ENCODE data around the gene USF3. TPM values are rescaled to one million over a fixed set of nuclear protein-coding genes. Genes with fewer than 3 reads are reported as not detected.

USF3 gene
- total and polyA plus RNA-seq, 2 of the 8 experiments (the other 6 are each of a cell fraction or from before 2014, with no cell fraction given), result 9.6 to 18.5 TPM

DNA sequence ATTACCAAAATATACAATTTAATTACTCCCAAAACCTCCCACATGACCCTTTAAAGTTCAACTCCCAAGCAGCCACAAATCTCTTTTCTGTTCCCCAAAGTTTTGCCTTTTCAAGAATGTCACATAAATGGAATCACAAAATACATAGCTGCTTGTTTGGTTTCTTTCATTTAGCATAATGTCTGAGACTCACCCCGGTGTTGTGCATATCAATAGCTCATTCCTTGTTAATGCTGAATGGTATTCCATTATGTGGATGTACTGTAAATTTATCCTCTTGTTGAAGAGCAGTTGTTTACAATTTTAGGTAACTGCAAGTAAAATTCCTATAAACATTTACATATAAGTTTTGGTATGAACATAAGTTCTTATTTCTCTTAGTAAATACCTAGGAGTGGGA is 34.1 kb upstream of the USF3 start:
- Histone ChIP-seq H3K79me2 (ENCODE audit: control insufficient read depth in 1 of 2, insufficient read depth in 2 of 2, low read length in 2 of 2) (peaks cover 8 to 100% of the 10 kb centered on the region in 2 experiments; a peak in 3 of 4 replicates), H4K20me1 (replicated peaks in 1 of 2; ENCODE audit: control insufficient read depth in 1 of 2, insufficient read depth in 2 of 2, low read length in 2 of 2) (peaks cover 4 to 6% of the 10 kb centered on the region in 2 experiments)

More for the DNA sequence above, 34.1 kb upstream of the USF3 start:
- Histone ChIP-seq H4K8ac (ENCODE audit: extremely low read depth, insufficient read depth, low read length) (no peak overlapping the region), H2BK5ac (ENCODE audit: low read depth, low read length) (no peak overlapping the region), H2AK5ac (ENCODE audit: low read depth, low read length) (no peak overlapping the region), H3K56ac (replicated peaks; ENCODE audit: insufficient read length, low read depth, low read length) (no peak overlapping the region), H3K4ac (replicated peaks; ENCODE audit: insufficient read length, low read depth, low read length) (no peak overlapping the region), H3K9ac (replicated peaks in 1 of 4; ENCODE audit: extremely low read depth in 1 of 4, low read depth in 3 of 4, low read length in 3 of 4) (no peak overlapping the region), H3K27me3 (replicated peaks in 1 of 4; ENCODE audit: control insufficient read depth in 3 of 4, extremely low read depth in 1 of 4, insufficient read depth in 3 of 4, low read length in 3 of 4) (no peaks in the 10 kb centered on the region), H3K36me3 (ENCODE audit: control insufficient read depth in 2 of 4, insufficient read depth in 4 of 4, low read length in 3 of 4) (no peaks in the 10 kb centered on the region; a peak in 1 of 8 replicates), H3K14ac (ENCODE audit: insufficient read length) (no peak overlapping the region), H3K9me3 (ENCODE audit: insufficient read depth in 2 of 2, low read depth in 1 of 2, low read length in 1 of 2) (no peaks in the 10 kb centered on the region), H2BK12ac (ENCODE audit: low read depth, low read length) (no peak overlapping the region), H3K23ac (ENCODE audit: insufficient read length) (no peak overlapping the region), H2AFZ (ENCODE audit: low read length) (no peak overlapping the region), H2BK120ac (replicated peaks; ENCODE audit: low read depth, low read length) (no peak overlapping the region), H3K4me3 (ENCODE audit: extremely low read depth in 1 of 4, insufficient read depth in 2 of 4, low read depth in 3 of 4, low read length in 4 of 4) (no peak overlapping the region), H4K5ac (ENCODE audit: insufficient read length, low read depth, low read length) (no peak overlapping the region), H2BK15ac (ENCODE audit: low read length) (no peak overlapping the region), H2BK20ac (ENCODE audit: low read length) (no peak overlapping the region), H3K4me1 (replicated peaks in 1 of 4; ENCODE audit: control insufficient read depth in 3 of 4, insufficient read depth in 4 of 4, low read length in 3 of 4) (no peaks in the 10 kb centered on the region; a peak in 1 of 7 replicates), H3K4me2 (ENCODE audit: insufficient read depth in 1 of 2, low read depth in 2 of 2, low read length in 2 of 2) (no peak overlapping the region), H3K79me1 (ENCODE audit: low read depth, low read length) (peaks cover 9% of the 10 kb centered on the region), H3K23me2 (ENCODE audit: low read depth, low read length) (no peaks in the 10 kb centered on the region), H4K91ac (replicated peaks; ENCODE audit: insufficient read length, low read length) (no peak overlapping the region), H3K27ac (ENCODE audit: low read depth, low read length) (no peak overlapping the region), H3K18ac (ENCODE audit: extremely low read depth, low read length) (no peak overlapping the region)
- POLR2A ChIA-PET (ENCODE audit: partially characterized antibody), result interaction anchor here (0.8 to 1.9 kb wide), 2 partner anchors 9 to 1646 kb away, joined by 3 to 8 read pairs; no protein-coding TSS in a partner anchor
- TF ChIP-seq TCF12 (IDR thresholded peaks at IDR 0.05; ENCODE audit: low read depth, low read length), result no peak
- no peak for TF ChIP-seq BCL11A (IDR thresholded peaks at IDR 0.05; ENCODE audit: low read depth in 2 of 2, low read length in 2 of 2)
- TF ChIP-seq FOSL1 (IDR thresholded peaks at IDR 0.05; ENCODE audit: insufficient read depth, low read depth, low read length), result no peak
- no peak for TF ChIP-seq POU5F1 (IDR thresholded peaks at IDR 0.05; ENCODE audit: low read depth, low read length)
- no peak for TF ChIP-seq TAF1 (IDR thresholded peaks at IDR 0.05; ENCODE audit: low read depth, low read length)
- TF ChIP-seq BACH1 (IDR thresholded peaks at IDR 0.05; ENCODE audit: low read length), result no peak
- DNase-seq (ENCODE audit: low read depth in 1 of 2, low spot score in 2 of 2) (no peak), FAIRE-seq (no peak)
- CTCF ChIA-PET (ENCODE audit: partially characterized antibody), result interaction anchor here (1.4 to 2.4 kb wide), 4 partner anchors 10 to 95 kb away, joined by 5 to 12 read pairs (median 6); partner anchors contain the start of gene NAA50
- 93% methylated on average over 1 of the region's 1 CpG; no CpG with 5 or more reads in 1 of the 2 experiments for WGBS, 2 experiments (ENCODE audit: extremely low coverage in 1 of 2, insufficient coverage in 1 of 2, insufficient read length in 1 of 2, insufficient replicate concordance in 2 of 2, low coverage in 1 of 2, low lambda C conversion rate in 2 of 2, missing lambda C conversion rate in 1 of 2)

Data from H1 (cell line).